Ascending aorta (tissue), 2 donors: ENCODE results near the gene HOXC4. TPM values are rescaled to one million over a fixed set of nuclear protein-coding genes. Genes with fewer than 3 reads are reported as not detected.

Experiments used
- DNase-seq, 2 donors: peaks; one replicate each; pipeline ENCODE4 v3.0.0-alpha.2; 2019; ENCODE audit warnings: low spot score in 2 of 2
- H3K27ac ChIP-seq, 2 donors: fragments of 200-600 bp; sonication (generic); one replicate each; pipeline ENCODE4 v1.5.1; 2016 to 2017; ENCODE audit warnings: mild to moderate bottlenecking in 1 of 2
- H3K27me3 ChIP-seq: fragments of 200-600 bp; sonication (generic); one replicate; pipeline ENCODE4 v1.5.1; 2017
- H3K36me3 ChIP-seq, 2 donors: fragments of 200-600 bp; sonication (generic); one replicate each; pipeline ENCODE4 v1.5.1; 2016
- H3K4me1 ChIP-seq, 2 donors: fragments of 200-600 bp; sonication (generic); one replicate each; pipeline ENCODE4 v1.5.1; 2016 to 2017; ENCODE audit warnings: mild to moderate bottlenecking in 1 of 2
- H3K4me3 ChIP-seq, 2 donors: fragments of 200-600 bp; sonication (generic); one replicate each; pipeline ENCODE4 v1.5.1; 2016 to 2017; ENCODE audit warnings: mild to moderate bottlenecking in 1 of 2
- H3K9me3 ChIP-seq, 2 donors: fragments of 200-600 bp; sonication (generic); one replicate each; pipeline ENCODE4 v1.5.1; 2016
- CTCF ChIP-seq, 3 experiments: fragments of 200-600 bp in 2 of 3; fragments of 450-650 bp in 1 of 3; sonication (generic) in 2 of 3; IDR thresholded peaks; one replicate each; pipeline ENCODE4 v1.5.1; 2016 to 2019; ENCODE audit warnings: antibody characterized with exemption in 3 of 3, mild to moderate bottlenecking in 1 of 3, moderate library complexity in 1 of 3
- intact Hi-C: fragments of 100-400 bp; cut with DNase I; formaldehyde crosslinking; loops from one replicate; pipeline ENCODE4 v1.15.1; 2023
- total RNA-seq: library from RNA; depleted of rRNA; stranded (reverse); fragments of >200 nt; gene quantifications from one replicate; pipeline ENCODE4 v1.1.0, GENCODE V29; 2016

Gene HOXC4
- total RNA-seq, 1 donor from 2014 or later, result 0.32 TPM

- Histone ChIP-seq H3K4me1 (peaks cover 0 to 3% of the 10 kb centered on the region in 2 donors), H3K27ac (no peak overlapping the region), H3K9me3 (no peaks in the 10 kb centered on the region), H3K36me3 (no peaks in the 10 kb centered on the region), H3K27me3 (no peaks in the 10 kb centered on the region), H3K4me3 (no peak overlapping the region)
- DNase-seq, result no peak
- TF ChIP-seq CTCF (IDR thresholded peaks at IDR 0.05), result no peak
- intact Hi-C loops, result no loop called here
Measured at GRCh38 chr12:54047964-54048303, 5.7 kb upstream of the HOXC4 start.

GRCh38 chr12:54048406-54049093 lies 5.1 kb upstream of the HOXC4 start:
- Histone ChIP-seq H3K9me3 (no peaks in the 10 kb centered on the region), H3K36me3 (no peaks in the 10 kb centered on the region), H3K27me3 (no peaks in the 10 kb centered on the region), H3K27ac (no peak overlapping the region), H3K4me1 (peaks cover 0 to 6% of the 10 kb centered on the region in 2 donors), H3K4me3 (no peak overlapping the region)
- intact Hi-C loops, result no loop called here
- DNase-seq, result no peak
- no peak for TF ChIP-seq CTCF (IDR thresholded peaks at IDR 0.05)

- no peaks in the 10 kb centered on the region for H3K27me3 ChIP-seq
- intact Hi-C loops, result no loop called here
- no peak for TF ChIP-seq CTCF (IDR thresholded peaks at IDR 0.05)
- H3K4me3 ChIP-seq, result no peak overlapping the region
- no peaks in the 10 kb centered on the region for H3K36me3 ChIP-seq
- H3K27ac ChIP-seq, result no peak overlapping the region
- peaks cover 0 to 6% of the 10 kb centered on the region in 2 donors for H3K4me1 ChIP-seq
- H3K9me3 ChIP-seq, result no peaks in the 10 kb centered on the region
- DNase-seq, result no peak
Measured at GRCh38 chr12:54049108-54049507, 4.5 kb upstream of the HOXC4 start.

GRCh38 chr12:54050482-54050810 lies 3.2 kb upstream of the HOXC4 start:
- Histone ChIP-seq H3K4me3 (no peak overlapping the region), H3K27me3 (no peaks in the 10 kb centered on the region), H3K9me3 (no peaks in the 10 kb centered on the region), H3K36me3 (no peaks in the 10 kb centered on the region), H3K4me1 (peaks cover 0 to 10% of the 10 kb centered on the region in 2 donors), H3K27ac (no peak overlapping the region)
- intact Hi-C loops, result no loop called here
- TF ChIP-seq CTCF (IDR thresholded peaks at IDR 0.05), result no peak
- no peak for DNase-seq

- Histone ChIP-seq H3K4me3 (no peak overlapping the region), H3K36me3 (no peaks in the 10 kb centered on the region), H3K27ac (no peak overlapping the region), H3K9me3 (no peaks in the 10 kb centered on the region), H3K4me1 (peaks cover 0 to 10% of the 10 kb centered on the region in 2 donors), H3K27me3 (no peaks in the 10 kb centered on the region)
- TF ChIP-seq CTCF (IDR thresholded peaks at IDR 0.05), result no peak
- intact Hi-C loops, result no loop called here
- no peak for DNase-seq
Measured at GRCh38 chr12:54051026-54051842, 2.4 kb upstream of the HOXC4 start.
